Stimulated activated CD4-positive, alpha-beta T cell treated with anti-CD3 and anti-CD28 coated beads, TNF-alpha, amount 100 ng/mL, for 1 hour (primary cell): ENCODE results near the gene MAPKAPK5.
"Not testable (repeated sequence)": the region's sequence is repeated elsewhere in the genome, so short reads cannot be mapped to it uniquely, and the experiment has no call there.

Experiments
- DNase-seq, 3 donors: peaks; one replicate each; pipeline ENCODE4 v3.0.0-alpha.2; 2020; ENCODE audit warnings: low read depth in 3 of 3, low spot score in 1 of 3

MAPKAPK5 gene, protein sequence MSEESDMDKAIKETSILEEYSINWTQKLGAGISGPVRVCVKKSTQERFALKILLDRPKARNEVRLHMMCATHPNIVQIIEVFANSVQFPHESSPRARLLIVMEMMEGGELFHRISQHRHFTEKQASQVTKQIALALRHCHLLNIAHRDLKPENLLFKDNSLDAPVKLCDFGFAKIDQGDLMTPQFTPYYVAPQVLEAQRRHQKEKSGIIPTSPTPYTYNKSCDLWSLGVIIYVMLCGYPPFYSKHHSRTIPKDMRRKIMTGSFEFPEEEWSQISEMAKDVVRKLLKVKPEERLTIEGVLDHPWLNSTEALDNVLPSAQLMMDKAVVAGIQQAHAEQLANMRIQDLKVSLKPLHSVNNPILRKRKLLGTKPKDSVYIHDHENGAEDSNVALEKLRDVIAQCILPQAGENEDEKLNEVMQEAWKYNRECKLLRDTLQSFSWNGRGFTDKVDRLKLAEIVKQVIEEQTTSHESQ

DNA sequence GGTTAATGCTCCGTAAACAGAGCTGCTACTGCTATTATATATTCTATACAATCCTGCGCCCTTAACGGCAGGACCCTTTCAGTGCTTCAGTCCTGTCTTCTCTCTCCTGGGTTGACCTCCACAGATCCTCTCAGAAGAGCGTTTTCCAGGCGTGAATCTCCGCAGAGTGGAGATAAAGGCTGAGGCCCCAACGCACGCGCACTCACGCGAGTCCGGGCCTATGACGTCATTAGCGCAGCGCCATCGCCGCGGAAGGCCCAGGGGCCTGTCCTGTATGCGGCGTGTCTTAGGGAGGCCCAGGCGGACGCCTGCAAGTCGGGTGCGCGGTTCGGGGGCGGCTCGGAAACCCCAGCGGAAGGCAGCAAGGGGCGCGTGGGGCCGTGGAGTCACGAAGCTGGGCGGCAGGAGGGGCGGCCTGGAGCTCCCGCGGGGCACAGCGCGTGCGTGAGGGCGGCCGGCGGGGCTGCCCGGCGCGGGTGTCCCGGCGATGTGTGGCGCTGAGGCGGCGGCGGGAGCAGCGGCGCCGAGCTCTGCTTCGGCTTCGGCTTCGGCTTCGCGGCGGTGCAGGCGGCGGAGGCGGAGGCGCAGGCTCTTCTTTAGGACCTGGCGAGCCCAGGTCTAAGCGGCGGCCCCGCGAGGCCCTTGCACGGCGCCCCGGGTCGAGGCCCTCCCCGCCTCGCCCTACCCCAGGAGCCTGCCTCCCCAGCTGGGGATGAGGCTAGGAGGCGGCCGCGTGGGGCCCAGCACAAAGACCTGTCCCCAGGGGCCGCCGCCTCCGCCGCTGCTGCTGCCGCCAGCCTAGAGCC lies at the start of gene MAPKAPK5:
Gene MAPKAPK5, plus strand, starts transcription at position 479 of the 806 bp plus-strand sequence. CDS start 506 bp downstream, outside the sequence.
- DNase-seq, result peak; percentile 89 to 97 (median 92)

DNA sequence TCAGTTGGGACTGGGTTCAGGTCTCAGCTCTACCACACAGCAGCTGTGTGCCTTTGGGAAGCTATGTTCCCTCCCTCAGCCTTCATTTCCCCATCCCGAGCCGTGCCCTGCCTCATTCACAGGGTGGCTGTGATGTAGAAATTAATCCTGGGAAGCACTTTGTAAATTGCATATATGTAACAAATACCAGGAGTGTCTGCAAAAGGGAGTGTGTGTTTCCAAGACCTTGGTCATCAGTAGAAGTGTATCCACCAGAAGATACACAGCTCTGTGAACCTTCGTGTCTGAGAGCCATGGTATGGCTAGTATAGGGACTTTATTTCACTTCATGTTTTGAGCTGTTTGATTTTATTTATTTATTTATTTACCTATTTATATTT lies 49.2 kb upstream of the MAPKAPK5 start:
- DNase-seq, result no peak

DNA sequence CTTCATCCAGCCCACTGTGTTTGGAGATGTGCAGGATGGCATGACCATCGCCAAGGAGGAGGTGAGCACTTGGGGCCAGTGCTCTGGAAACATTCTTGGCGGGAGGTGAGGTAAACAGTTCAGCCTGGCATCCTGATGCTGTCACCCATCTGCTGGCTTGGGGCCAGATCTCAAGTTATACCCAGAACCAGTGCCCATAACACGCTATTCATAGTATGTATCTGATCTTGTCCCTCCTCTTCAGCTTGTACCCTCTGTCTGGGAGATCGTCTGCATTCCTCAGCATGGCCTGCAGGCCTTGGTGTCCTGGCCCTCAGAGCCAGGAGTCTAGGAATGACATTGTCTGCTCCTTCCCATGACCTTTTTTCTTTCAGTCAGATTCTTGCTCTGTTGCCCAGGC lies 43.8 kb upstream of the MAPKAPK5 start:
- DNase-seq, result no peak

DNA sequence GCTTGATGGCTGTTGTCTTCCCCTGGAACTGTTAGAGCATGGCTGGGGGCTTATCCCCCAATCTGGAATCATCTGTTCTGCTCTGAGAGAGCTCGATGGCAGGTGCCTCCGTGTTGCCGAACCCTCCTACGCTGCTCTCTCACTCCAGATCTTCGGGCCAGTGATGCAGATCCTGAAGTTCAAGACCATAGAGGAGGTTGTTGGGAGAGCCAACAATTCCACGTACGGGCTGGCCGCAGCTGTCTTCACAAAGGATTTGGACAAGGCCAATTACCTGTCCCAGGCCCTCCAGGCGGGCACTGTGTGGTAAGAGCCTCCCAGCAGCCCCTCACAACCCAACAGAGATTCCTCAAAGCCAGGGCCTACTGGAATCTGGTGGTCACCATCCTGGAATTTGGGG lies 42.3 kb upstream of the MAPKAPK5 start:
- no peak for DNase-seq

DNA sequence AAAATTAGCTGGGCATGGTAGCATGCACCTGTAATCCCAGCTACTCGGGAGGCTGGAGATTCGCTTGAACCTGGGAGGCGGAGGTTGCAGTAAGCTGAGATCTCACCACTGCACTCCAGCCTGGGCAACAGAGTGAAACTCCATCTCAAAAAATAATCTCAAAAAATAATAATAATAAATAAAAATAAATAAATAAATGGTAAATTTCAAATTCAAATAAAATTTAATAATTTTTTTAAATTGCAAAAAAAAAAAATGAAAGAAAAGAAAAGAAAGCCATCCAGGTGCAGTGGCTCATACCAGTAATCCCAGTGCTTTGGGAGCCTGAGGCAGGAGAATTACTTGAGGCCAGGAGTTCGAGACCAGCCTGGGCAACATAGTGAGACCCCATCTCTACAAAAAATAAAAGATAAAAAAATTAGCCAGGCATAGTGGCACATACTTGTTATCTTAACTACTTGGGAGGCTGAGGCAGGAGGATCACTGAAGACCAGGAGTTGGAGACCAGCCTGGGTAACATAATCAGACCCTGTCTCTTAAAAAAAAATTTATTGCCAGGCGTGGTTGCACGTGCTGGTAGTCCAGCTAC lies 38.9 kb upstream of the MAPKAPK5 start:
- DNase-seq, result no peak

DNA sequence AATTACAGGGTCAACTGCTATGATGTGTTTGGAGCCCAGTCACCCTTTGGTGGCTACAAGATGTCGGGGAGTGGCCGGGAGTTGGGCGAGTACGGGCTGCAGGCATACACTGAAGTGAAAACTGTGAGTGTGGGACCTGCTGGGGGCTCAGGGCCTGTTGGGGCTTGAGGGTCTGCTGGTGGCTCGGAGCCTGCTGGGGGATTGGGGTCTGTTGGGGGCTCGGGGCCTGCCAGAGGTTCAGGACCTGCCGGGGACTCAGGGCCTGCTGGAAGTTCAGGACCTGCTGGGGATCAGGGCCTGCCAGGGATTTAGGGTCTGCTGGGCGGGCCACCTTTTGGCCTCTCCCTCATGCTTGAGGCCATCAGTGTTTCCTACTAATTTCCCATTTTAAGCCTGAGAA lies 38.2 kb upstream of the MAPKAPK5 start:
- DNase-seq, result no peak

DNA sequence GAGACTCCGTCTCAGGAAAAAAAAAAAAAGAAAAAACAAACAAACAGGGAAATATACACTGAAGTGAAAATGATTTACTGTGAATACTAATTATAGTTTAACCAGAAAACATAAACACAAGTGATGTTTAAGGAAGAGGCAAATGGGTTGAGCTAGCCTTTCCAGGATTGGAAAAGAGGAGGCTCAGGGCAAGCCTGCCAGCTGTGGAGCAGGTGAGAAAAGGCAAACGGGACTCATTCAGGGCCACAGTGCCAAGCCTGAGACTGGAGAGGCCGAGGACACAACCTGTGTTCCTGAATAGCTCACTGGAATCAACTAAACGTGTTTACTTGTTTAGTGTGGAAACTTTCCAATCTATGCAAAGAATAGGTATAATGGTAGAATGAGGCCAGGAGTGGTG lies 35.7 kb upstream of the MAPKAPK5 start:
- no peak for DNase-seq

DNA sequence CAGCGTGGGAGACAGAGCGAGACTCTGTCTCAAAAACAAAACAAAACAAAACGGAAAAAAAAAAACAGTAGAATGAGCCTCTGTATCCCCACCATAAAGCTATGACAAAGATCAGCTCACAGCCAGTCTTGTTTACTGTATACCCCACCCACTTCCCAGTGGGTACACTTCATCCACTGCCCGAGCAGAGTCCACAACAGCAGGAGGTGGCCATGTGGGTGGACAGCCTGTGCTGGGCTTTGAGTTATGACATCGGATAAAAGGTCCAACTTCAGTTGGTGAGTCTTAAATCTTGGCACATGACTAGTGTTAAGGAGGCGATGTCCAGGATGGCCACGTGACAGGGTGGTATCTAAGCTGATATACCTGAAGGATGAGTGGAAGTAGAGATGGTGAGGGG lies 34.8 kb upstream of the MAPKAPK5 start:
- DNase-seq, result no peak

DNA sequence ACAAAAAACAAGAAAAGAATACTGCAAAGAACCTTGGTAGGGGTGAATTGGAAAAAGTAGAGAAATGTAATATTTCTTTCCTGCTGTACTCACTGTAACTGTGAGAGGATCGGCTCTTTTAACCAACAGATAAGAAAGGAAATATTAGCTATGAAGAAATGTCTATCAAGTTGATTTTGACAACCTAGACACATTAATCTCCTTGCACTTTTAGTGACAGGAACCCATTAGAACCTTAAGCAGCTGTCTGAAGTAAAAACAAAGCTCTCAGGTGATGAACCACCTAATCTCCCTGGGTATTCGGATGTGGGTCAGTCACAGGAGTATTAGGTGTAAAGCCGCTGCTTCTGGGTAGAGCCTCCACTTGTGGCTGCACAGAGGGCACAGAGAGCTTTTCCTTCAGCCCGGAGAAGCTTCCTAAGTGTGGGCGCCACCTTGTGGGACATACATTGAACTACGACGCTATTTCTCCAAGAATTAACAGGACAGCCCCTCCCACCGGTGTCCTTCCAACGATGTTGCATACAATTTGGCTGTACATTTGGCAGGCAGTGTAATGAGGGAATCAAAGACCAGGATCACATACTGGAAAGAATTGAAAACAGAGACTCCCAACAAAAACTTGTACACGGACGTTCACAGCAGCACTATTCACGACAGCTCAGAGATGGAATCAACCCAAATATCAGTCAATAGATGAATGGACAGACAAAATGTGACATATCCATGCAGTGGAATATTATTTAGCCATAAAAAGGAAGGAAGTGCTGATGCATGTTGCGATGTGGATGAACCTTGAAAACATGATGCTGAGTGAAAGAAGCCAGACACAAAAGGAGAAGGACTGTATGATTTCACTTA lies 28.9 kb upstream of the MAPKAPK5 start:
- peak; percentile 21 to 38 (median 27) for DNase-seq

DNA sequence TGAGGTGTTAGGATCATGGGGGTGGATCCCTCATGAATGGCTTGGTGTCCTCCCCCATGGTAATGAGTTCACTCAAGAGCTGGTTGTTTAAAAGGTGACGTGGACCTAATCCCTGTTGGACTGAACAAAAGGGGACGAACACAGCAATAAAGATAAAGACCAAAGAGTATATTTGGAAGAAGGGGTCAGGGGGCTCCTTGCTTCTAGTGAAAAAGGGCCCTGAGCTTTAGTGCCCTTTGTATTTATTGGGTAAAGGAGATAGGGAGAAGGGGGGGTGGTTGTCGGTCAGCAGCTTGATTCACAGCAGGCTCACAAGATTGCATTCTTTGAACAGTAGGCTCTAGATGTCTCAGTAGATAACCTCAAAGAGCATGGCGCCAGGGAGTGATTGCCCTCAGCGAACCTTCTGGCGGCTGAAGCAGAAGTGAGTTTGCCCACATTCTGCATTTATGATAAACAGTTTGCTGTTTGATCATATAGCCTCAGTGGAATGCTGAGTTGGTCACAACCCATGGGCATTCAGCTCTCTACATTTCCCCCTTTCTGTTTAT lies 25.9 kb upstream of the MAPKAPK5 start:
- no peak for DNase-seq

DNA sequence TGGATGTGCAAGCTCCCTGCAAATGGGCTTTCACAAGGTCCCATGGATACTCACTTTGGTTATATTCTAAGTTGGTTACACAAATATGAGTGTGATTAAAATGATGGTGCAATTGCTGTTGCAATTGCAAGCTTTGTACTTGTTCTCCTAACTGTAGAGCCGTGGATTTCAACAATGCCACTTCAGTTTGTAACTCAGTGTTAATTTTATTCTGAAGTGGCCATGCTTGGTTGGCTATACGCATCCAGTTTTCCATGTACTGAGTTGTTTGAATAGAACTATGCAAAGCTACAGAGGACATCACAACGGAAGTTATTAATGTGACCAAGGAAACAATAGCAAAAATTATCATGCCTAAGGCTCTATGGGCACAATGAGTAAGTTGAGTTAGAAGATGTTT lies 25.1 kb upstream of the MAPKAPK5 start:
- not testable (repeated sequence) for DNase-seq

DNA sequence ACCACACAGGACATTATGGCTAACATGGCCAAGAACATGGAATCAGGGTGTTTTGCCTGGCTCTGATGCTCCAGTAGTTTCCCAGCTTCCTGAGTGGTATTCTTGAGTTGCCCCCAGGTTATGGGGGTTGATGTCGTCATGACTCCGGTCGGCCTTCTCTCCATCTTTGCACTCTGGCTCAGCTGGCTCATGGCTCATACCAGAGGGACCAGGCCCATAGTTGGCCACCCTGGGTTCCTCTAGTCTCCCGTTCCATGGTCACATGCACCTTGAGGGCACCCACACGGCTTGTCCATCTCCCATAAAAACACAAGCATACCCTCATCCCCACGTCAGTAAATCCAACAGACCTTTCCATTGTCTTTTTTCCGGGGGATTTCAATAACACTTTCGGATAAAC lies 23.7 kb upstream of the MAPKAPK5 start:
- DNase-seq, result no peak

DNA sequence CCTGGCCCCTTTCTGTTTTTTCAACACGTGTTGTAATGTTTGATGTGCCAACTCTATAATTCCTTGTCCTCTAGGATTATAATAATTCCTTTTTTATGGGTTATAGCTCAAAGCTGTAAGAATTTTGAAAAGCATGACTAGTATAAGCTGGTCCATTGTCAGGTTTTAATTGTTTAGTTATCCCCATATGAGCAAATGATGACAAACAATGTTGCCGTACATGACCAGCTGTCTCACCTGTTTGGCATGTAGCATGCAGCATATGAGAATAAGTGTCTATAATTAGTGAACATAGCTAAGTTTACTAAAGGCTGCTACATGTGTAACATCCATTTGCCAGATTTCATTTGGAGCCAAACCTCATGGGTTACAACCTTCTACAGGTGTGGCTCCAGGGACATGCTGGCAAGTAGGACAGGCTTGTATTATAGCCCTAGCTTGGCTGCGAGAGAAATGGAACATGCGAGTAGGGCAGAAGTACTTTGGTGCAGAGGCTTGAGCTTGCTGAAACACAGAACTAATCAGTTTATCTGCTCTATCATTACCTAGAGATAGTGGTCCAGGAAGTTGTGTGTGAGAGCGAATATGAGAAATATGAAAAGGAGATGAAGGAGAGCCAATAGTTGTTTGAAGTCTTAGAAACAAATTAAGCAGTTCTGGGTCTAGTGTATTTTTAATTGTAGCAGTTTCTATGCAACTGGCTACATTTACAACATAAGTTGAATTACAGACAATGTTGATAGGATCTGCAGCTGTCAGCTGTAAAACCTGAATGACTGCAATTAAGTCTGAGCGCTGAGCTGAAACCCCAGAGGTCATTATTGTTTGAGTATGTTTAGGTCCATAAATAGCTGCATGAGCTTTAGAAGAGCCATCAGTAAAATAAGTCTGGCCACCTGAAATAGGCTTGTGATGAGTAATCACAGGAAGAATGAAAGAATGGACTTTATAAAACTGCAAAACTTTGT lies 22.6 kb upstream of the MAPKAPK5 start:
- DNase-seq, result no peak

DNA sequence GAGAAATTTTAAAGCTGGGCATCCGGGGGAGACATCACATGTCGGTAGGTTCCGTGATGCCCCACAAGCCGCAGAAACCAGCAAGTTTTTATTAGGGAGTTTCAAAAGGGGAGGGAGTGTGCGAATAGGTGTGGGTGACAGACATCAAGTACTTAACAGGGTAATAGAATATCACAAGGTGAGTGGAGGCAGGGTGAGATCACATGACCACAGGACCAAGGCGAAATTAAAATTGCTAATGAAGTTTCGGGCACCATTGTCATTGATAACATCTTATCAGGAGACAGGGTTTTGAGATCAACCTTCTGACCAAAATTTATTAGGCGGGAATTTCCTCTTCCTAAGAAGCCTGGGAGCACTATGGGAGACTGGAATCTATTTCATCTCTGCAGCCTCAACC lies 21.2 kb upstream of the MAPKAPK5 start:
- not testable (repeated sequence) for DNase-seq

DNA sequence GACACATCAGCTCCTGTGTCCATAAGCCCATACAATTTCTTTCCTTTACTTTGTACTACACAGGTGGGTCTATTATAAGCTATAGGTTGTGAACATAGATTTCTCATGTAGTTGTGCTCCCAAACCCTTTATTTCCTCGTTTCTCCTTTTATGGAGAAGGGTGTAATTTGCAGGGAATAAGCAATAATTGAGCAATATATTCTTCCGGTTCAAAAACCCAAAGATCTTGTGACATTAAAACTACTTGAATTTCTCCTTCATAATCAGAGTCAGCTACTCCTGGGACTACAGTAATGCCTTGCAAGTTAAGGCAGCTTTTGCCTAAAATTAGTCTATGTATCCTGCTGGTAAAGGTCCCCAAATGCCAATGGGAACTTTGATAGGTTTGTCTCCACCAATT lies 19.1 kb upstream of the MAPKAPK5 start:
- DNase-seq, result no peak

DNA sequence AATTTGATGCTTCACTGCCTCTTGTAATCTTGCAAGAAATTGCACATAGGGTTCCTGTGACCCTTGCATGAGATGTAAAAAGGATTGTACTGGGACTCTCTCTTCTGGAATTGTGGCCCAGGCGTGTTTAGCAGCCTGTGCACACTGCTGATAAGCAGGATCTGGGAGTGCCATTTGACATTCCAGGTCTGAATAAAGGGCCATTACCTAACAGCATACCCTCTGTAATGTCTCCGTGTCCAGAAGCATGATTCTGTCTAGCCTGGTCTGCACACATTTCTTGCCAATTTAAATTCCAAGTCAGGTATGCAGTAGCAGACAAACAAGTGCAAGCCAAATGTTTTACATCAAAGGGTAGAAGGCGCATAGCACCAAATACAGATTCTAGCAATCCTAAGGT lies 18.1 kb upstream of the MAPKAPK5 start:
- DNase-seq, result no peak

DNA sequence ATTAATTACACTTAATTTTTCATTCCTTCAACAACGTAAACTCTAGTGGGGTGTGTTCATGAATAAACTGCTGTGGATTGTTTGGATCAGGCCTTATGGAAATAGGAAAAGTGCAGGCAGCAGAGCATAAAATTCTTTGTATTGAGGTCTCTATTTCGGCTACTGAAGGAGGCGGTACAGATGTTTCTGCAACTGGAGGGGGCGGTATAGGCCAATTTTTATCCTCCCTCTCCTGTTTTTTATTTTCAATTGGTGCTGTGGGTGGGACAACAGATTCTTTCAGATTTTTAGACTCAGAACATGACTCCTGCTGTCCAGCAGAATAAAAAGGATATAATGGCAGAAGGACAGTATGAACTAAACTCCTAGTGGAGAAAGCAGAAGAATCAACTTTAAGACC lies 17.7 kb upstream of the MAPKAPK5 start:
- not testable (repeated sequence) for DNase-seq

DNA sequence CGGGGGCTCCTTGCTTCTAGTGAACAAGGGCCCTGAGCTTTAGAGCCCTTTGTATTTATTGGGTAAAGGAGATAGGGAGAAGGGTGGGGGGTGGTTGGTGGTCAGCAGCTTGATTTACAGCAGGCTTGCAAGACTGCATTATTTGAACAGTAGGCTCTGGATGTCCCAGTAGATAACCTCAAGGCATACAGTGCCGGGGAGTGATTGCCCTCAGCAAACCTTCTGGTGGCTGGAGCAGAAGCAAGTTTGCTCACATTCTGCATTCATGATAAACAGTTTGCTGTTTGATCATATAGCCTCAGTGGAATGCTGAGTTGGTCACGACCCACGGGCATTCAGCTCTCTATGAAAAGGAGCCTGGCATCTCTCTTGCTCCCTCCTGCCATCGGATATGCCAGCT lies 16.5 kb upstream of the MAPKAPK5 start:
- no peak for DNase-seq

DNA sequence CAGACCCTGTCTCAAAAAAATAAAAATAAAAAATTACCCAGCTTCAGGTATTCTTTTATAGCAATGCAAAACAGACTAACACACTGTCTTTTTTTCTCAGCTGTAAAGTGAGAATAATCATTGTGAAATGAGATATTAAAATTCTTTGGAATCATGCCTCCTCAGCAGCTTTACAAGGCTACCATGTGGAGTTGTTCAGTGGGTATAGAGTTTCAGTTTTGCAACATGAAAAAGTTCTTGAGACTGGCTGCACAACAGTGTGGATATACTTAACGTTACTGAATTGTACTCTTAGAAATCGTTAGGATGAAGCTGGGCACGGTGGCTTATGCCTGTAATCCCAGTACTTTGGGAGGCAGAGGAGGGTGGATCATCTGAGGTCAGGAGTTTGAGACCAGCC lies 15.7 kb upstream of the MAPKAPK5 start:
- no peak for DNase-seq

DNA sequence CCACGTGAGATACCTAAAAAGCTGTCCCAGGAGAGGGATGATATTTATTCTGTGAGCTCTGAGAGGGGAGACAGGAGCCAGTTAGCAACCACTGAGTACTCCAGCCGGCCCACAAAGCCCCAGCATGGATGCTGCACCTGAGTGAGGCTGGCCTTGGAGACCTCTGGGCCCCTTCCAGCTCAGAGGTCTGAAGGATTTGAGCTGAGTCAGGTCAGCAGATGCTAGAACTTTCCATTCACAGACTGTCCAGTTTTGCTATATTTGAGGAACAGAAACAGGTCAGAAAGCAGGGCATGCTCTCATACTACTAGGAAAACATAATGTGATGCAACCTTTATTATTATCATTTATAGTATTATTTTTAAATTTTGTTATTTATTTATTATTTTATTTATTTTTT lies 15.0 kb upstream of the MAPKAPK5 start:
- no peak for DNase-seq
